ENCODE data around the gene VIM.

The VIM gene

DNA sequence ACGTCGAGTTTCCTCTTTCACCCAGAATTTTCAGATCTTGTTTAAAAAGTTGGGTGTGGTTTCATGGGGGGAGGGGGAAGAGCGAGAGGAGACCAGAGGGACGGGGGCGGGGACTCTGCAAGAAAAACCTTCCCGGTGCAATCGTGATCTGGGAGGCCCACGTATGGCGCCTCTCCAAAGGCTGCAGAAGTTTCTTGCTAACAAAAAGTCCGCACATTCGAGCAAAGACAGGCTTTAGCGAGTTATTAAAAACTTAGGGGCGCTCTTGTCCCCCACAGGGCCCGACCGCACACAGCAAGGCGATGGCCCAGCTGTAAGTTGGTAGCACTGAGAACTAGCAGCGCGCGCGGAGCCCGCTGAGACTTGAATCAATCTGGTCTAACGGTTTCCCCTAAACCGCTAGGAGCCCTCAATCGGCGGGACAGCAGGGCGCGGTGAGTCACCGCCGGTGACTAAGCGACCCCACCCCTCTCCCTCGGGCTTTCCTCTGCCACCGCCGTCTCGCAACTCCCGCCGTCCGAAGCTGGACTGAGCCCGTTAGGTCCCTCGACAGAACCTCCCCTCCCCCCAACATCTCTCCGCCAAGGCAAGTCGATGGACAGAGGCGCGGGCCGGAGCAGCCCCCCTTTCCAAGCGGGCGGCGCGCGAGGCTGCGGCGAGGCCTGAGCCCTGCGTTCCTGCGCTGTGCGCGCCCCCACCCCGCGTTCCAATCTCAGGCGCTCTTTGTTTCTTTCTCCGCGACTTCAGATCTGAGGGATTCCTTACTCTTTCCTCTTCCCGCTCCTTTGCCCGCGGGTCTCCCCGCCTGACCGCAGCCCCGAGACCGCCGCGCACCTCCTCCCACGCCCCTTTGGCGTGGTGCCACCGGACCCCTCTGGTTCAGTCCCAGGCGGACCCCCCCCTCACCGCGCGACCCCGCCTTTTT is at the start of gene VIM:
Gene VIM (plus strand): TSS at position 151 of the 925 bp plus-strand sequence. CDS start 1,182 bp downstream, outside the sequence.
- no peak for DNase-seq

DNA sequence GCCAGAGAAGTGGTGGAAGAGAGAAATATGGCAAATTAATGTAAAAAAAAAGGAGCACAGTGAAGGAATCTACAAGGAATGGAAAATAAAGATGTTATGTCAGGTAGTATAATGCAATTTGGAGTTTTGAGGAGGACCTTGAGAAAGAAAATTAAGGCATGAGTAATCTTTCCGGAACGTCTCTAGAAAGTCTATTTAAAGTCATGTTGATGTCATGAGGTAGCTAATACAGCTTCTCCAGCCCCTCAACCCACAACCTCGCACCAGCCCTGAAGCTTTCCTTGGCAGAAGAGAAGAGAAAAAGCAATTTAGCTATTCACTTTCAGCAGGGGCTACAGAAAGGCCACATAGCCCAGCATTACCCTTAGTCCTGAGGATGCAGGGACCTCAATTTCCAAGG is 49.0 kb upstream of the VIM start:
- DNase-seq, result no peak

DNA sequence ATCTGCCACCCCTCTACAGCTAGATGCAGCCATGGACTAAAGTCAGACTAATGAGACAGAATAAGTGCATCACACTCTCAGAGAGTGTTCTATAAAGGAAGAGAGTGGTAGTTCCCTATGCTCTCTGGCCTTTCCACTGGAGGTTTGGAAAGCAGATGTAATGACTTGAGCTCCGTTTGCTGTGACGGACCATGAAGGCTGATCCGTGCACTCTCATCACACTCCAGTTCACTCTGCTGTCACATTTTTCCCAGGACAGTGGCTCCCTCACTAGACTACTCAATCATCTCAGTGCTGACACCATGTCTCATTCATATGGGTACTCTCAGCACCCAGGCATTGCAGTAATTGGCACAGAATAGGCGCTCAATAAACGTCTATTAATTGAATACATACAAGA is 46.9 kb upstream of the VIM start:
- DNase-seq, result no peak

- DNase-seq, result peak; percentile 26
These were observed 46.3 kb upstream of the VIM start for GRCh38 chr10:17181751-17182150.

- DNase-seq, result no peak
These were observed 44.9 kb upstream of the VIM start for GRCh38 chr10:17183110-17183509.

- no peak for DNase-seq
These were observed 42.2 kb upstream of the VIM start for GRCh38 chr10:17185873-17186272.

DNA sequence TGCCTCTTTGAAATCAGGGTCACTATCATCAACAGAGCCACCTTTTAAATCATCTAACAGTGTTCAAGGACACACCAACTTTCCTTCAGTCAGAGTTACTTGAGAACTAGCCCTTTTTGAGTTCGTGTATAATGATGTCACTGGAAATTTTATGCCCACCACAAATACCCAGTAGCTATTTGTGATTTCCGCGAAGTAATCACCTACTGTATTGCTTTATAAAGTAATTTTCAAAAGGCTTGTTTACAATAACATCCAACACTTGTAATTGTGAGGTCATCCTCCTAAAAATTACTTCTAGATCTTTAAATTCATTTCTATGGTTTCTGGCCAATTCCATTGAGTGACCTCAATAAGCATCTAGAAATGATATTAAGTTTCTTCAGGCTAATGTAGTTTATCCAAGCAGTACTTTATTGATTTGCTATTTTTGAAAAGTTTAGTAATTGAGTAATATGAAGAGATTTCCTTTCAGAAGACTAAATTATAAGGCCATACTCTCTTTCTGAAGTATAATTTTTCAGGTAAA is 39.3 kb upstream of the VIM start:
- no peak for DNase-seq

DNA sequence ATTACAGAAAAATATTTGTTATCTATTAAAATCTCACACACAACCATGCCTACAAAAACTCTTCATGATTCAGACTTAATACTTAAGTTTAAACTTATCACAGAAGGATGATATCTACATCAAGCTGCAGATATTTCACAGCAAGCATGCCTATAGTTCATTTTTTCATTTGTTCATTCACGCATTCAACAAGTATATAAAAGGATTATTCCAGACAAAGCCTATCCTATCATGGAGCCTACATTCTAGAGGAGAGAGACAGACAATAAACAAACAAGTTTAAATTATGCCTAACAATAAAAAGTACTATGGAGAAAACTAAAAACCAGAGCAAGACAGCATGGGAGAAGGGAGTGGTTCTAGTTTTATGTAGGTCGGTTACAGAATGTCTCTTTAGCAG is 37.4 kb upstream of the VIM start:
- no peak for DNase-seq

DNA sequence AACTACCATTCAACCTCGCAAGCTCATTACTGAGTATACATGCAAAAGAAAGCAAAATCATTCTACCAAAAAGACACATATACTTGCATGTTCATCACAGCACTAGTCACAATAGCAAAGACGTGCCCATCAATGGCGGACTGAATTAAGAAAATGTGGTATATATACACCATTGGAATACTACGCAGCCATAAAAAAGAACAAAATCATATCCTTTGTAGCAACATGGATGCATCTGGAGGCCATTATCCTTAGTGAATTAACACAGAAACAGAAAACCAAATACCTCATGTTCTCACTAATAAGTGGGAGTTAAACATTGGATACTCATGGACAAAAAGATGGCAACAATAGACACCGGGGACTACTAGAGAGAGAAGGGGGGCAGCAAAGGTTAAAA is 33.0 kb upstream of the VIM start:
- DNase-seq, result no peak

GRCh38 chr10:17196045-17196444 is 32.0 kb upstream of the VIM start:
- DNase-seq, result no peak

- DNase-seq, result no peak
These were observed 31.5 kb upstream of the VIM start for GRCh38 chr10:17196573-17196972.

DNA sequence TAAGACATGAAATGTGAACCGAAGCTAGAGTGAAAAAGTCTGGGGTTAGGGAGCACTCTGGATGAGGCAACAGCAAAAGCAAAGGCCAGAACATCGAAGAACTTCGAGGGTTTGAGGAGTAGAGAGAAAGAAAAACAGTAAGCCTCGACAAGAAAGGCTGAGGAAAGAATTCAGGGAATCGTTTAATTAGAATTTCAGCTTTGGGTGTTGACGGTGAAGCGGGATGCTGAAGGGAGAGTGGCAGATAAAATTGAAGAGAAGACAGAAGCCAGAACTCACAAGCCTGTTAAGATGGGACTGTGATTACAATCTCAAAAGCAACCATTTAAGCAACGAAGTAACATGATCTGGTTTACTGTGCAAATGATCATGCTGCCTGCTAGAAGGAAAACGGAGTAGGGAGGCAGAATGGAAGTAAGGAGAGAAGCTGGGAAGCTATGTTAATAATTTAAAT is 28.7 kb upstream of the VIM start:
- no peak for DNase-seq

DNA sequence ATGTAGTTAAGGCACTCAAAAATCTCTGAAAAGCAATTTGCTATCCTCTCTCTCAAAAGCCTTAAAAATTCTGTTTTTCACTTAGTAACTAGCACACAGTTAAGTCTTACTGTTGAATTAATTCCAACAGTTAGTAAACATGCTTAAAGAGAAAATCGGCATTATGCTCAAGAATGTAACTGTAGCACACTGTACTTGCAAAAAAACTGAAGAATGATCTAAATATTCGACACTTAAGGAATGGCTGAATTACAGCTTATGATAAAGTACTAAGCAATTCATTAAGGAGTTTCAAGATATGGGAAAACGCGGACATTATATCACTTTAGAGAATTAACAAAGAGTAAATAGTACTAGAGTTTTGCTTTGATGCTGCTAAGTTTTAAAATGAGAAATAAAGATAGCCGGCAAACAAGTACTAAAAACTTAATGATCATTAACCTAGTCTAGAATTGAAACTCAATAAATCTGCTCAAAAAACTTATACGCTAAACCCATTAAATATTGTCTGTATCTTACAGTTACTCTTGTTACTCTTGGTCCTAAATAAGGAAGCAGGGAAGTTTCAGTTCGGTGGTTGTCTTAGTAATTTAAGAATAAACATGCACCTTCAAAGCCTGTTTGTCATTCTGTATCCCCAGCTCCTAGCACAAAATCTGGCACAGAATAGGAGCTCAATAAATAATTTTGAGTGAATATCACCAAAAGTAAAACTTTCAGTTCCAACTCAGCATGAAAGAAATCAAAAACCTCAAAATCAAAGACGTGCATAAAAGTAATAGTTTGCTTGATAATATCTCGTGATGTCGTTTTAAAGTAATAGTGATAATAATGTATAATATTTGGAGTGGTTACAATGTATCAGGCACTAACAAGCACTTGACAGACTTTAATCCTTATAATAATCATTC is 27.8 kb upstream of the VIM start:
- DNase-seq, result no peak

- DNase-seq, result peak; percentile 9
These were observed 26.9 kb upstream of the VIM start, which contains the start of gene TRDMT1 for GRCh38 chr10:17200912-17201793. Gene TRDMT1, minus strand, starts transcription at chr10:17201672. Its CDS starts 38 bp downstream, at chr10:17201634.

GRCh38 chr10:17201794-17202116 is 26.3 kb upstream of the VIM start:
- no peak for DNase-seq

DNA sequence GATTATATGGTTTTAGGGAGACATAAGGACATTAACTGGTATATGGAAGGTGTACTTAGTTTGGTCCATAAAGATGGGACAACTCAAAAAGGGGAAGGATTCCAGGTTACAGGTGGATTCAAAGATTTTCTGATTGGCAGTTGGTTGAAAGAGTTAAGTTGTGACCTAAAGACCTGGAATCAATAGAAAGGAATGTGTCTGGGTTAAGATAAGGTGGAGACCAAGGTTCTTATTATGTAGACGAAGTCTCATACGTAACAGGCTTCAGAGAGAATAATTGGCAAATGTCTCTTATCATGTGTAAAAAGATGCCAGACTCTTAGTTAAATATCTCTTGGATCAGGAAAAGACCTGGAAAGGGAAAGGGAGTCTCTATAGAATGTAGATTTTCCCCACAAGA is 25.5 kb upstream of the VIM start:
- DNase-seq, result no peak

- DNase-seq, result no peak
These were observed 25.0 kb upstream of the VIM start for GRCh38 chr10:17202999-17203398.

DNA sequence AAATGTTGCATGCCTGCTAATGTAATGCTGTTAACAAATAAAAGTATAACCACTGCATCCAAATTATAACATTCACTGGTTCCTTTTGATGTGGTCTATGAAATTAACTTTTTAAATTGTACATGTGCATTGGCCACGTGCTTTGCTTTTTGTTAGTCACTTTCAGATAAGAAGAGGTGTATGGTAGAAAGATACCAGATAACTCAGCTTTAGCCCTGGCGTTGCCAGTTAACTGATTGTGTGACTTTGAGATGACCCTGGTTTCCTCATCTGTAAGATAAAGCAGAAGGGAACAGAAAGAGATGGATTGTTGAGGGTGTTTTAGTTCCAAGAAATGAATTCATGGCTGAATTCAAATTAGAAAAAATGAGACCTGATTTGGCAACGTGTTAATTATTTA is 24.6 kb upstream of the VIM start:
- no peak for DNase-seq

DNA sequence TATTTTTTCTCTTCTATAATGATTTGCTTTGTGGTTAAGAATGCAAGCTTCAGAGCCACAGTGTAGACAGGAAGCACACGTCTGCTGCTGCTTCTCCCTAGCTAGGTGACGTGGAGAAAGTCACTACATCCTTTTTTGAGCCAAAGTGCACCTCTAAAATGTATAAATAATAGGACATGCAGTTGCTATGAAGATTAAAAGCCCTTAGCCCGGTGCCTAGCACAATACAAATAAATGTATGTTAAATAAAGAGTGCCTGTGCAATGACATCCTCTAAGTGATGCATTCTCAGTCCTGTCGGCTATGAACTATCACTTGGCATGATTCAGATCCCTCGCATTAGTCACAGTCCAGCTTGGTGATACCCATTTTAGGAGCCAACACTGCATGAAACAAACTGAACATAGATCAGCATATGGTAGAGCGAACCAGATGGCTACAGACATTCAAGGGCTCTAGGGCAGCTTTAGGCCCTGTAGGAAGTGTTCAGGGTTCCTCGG is 21.8 kb upstream of the VIM start:
- DNase-seq, result no peak

- DNase-seq, result no peak
These were observed 19.6 kb upstream of the VIM start for GRCh38 chr10:17208476-17208875.

DNA sequence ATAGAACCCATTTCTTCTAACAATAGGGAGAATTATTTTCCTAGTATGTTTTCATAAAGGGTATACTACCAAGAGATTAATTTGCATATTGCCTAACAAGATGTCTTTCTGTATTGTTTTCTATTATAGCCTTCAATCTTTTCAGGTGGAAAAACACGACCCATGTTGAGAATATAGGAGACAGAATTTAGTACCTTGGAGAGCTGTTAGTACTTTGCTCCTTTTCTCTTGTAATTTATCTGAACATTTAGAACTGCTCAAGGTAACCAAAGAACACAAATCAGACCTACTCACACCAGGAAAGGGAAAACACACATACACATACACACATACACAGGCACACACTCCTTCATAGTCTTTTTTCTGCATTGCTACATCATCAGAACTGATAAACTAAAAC is 18.7 kb upstream of the VIM start:
- no peak for DNase-seq

DNA sequence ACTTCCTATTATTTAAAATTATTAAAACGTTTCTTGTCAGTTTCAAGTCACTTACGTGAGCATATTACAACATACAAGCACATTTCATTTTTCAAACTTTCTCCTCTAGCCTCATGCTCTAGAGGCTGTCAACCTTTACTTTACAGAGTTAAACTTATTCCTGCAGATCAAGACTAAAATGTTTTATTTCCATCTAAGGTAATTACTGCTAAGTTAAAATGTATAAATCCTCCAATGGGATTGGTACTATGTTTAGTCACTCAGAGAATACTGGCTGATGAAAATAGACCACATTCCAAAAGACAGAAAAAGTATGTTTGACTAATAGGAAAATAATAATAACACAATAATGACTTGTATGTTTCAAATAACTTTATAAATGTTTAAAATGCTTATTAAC is 18.2 kb upstream of the VIM start:
- DNase-seq, result no peak
